H9 (cell line): ENCODE measurements around the gene RAB11FIP4. TPM values are rescaled to one million over a fixed set of nuclear protein-coding genes. Genes with fewer than 3 reads are reported as not detected.
A peak's percentile ranks its signal among the peaks of the same experiment; 100 is the strongest.

Experiments
- DNase-seq: peaks from one replicate; pipeline ENCODE4 v3.0.0-alpha.2; 2017
- H2AFZ ChIP-seq: one replicate; pipeline ENCODE4 v1.6.1; 2013; ENCODE audit warnings: mild to moderate bottlenecking, low read length, control low read depth, moderate library complexity
- H2AK5ac ChIP-seq: 2 replicates; pipeline ENCODE4 v1.6.1; 2013; ENCODE audit warnings: low read length, control low read depth, mixed read lengths; ENCODE audit not compliant: insufficient read length
- H2BK120ac ChIP-seq: one replicate; pipeline ENCODE4 v1.6.1; 2013; ENCODE audit warnings: low read depth, mild to moderate bottlenecking, low read length, control low read depth, inconsistent platforms; ENCODE audit not compliant: poor library complexity, severe bottlenecking
- H2BK12ac ChIP-seq: 2 replicates; pipeline ENCODE4 v1.6.1; 2013; ENCODE audit warnings: low read length, control low read depth, mixed read lengths, low read depth; ENCODE audit not compliant: insufficient read length
- H2BK15ac ChIP-seq: 2 replicates; pipeline ENCODE4 v1.6.1; 2013; ENCODE audit warnings: low read depth, low read length, control low read depth
- H2BK20ac ChIP-seq: one replicate; pipeline ENCODE4 v1.6.1; 2013; ENCODE audit warnings: low read depth, mild to moderate bottlenecking, low read length, control low read depth, inconsistent platforms; ENCODE audit not compliant: poor library complexity, severe bottlenecking
- H2BK5ac ChIP-seq: 2 replicates; pipeline ENCODE4 v1.6.1; 2013; ENCODE audit warnings: low read length, control low read depth, mixed read lengths; ENCODE audit not compliant: insufficient read length
- H3K14ac ChIP-seq: 2 replicates; pipeline ENCODE4 v1.6.1; 2013; ENCODE audit warnings: low read length, control low read depth; ENCODE audit not compliant: insufficient read depth
- H3K18ac ChIP-seq: 2 replicates; pipeline ENCODE4 v1.6.1; 2013; ENCODE audit warnings: low read depth, mild to moderate bottlenecking, mixed read lengths, low read length, control low read depth; ENCODE audit not compliant: insufficient read length
- H3K23ac ChIP-seq: 2 replicates; pipeline ENCODE4 v1.6.1; 2013; ENCODE audit warnings: low read length, control low read depth, mixed read lengths, low read depth; ENCODE audit not compliant: insufficient read length
- H3K23me2 ChIP-seq: 2 replicates; pipeline ENCODE4 v1.6.1; 2013; ENCODE audit warnings: low read depth, mild to moderate bottlenecking, mixed read lengths, low read length, control low read depth; ENCODE audit not compliant: insufficient read length, poor library complexity, severe bottlenecking
- H3K27ac ChIP-seq: 2 replicates; pipeline ENCODE4 v1.5.1; 2013; ENCODE audit warnings: low read length, control low read depth, mixed read lengths, low read depth; ENCODE audit not compliant: insufficient read length
- H3K27me3 ChIP-seq: 2 replicates; pipeline ENCODE4 v1.6.1; 2013; ENCODE audit warnings: low read length, control low read depth, inconsistent platforms; ENCODE audit not compliant: insufficient read depth
- H3K4ac ChIP-seq: 2 replicates; pipeline ENCODE4 v1.6.1; 2013; ENCODE audit warnings: low read depth, mild to moderate bottlenecking, control low read depth, inconsistent platforms, low read length, moderate library complexity
- H3K4me1 ChIP-seq: 2 replicates; pipeline ENCODE4 v1.6.1; 2013; ENCODE audit warnings: low read length, control low read depth, inconsistent platforms; ENCODE audit not compliant: insufficient read depth
- H3K4me2 ChIP-seq: 2 replicates; pipeline ENCODE4 v1.6.1; 2013; ENCODE audit warnings: low read length, control low read depth, mixed read lengths; ENCODE audit not compliant: insufficient read length, insufficient read depth
- H3K56ac ChIP-seq: 2 replicates; pipeline ENCODE4 v1.6.1; 2013; ENCODE audit warnings: low read depth, mild to moderate bottlenecking, mixed read lengths, low read length, control low read depth; ENCODE audit not compliant: insufficient read length
- H3K79me1 ChIP-seq: 2 replicates; pipeline ENCODE4 v1.6.1; 2013; ENCODE audit warnings: low read depth, mild to moderate bottlenecking, moderate library complexity, low read length, control low read depth, inconsistent platforms; ENCODE audit not compliant: insufficient read depth, poor library complexity, severe bottlenecking
- H3K79me2 ChIP-seq: 2 replicates; pipeline ENCODE4 v1.6.1; 2013; ENCODE audit warnings: low read length, control low read depth, inconsistent platforms; ENCODE audit not compliant: insufficient read depth
- H3K9ac ChIP-seq: 2 replicates; pipeline ENCODE4 v1.6.1; 2013; ENCODE audit warnings: low read length, control low read depth, mixed read lengths; ENCODE audit not compliant: insufficient read length; ENCODE audit errors: extremely low read depth
- H3K9me3 ChIP-seq: one replicate; pipeline ENCODE4 v1.6.1; 2013; ENCODE audit warnings: low read depth, low read length, inconsistent platforms; ENCODE audit not compliant: control insufficient read depth
- H3T11ph ChIP-seq: one replicate; pipeline ENCODE4 v1.6.1; 2013; ENCODE audit warnings: mild to moderate bottlenecking, low read length, control low read depth, inconsistent platforms
- H4K20me1 ChIP-seq: one replicate; pipeline ENCODE4 v1.6.1; 2013; ENCODE audit not compliant: control insufficient read depth, insufficient read length, insufficient read depth
- H4K5ac ChIP-seq: 2 replicates; pipeline ENCODE4 v1.6.1; 2013; ENCODE audit warnings: low read depth, mild to moderate bottlenecking, mixed read lengths, low read length, control low read depth; ENCODE audit not compliant: insufficient read length
- H4K8ac ChIP-seq: replicated peaks from 2 replicates; pipeline ENCODE4 v1.6.1; 2013; ENCODE audit warnings: low read length, control low read depth, mixed read lengths, low read depth; ENCODE audit not compliant: insufficient read length
- H4K91ac ChIP-seq: 2 replicates; pipeline ENCODE4 v1.6.1; 2013; ENCODE audit warnings: low read depth, mild to moderate bottlenecking, moderate library complexity, mixed read lengths, low read length, control low read depth; ENCODE audit not compliant: insufficient read length
- H3K27ac Mint-ChIP-seq, 3 experiments: 2 replicates in 2 of 3; 3 replicates in 1 of 3; pipeline ENCODE4 v1.8.0; 2020 to 2021; ENCODE audit warnings: mixed read lengths in 3 of 3, mild to moderate bottlenecking in 1 of 3, moderate library complexity in 1 of 3
- H3K27me3 Mint-ChIP-seq: 2 replicates; pipeline ENCODE4 v1.8.0; 2021; ENCODE audit warnings: low read depth, mild to moderate bottlenecking, moderate library complexity, mixed read lengths
- H3K36me3 Mint-ChIP-seq, 3 experiments: 2 replicates in 2 of 3; 3 replicates in 1 of 3; pipeline ENCODE4 v1.8.0; 2020 to 2021; ENCODE audit warnings: low read depth in 3 of 3, mixed read lengths in 3 of 3; ENCODE audit not compliant: insufficient read depth in 1 of 3
- H3K4me1 Mint-ChIP-seq, 2 experiments: 2 replicates each; pipeline ENCODE4 v1.8.0; 2020; ENCODE audit warnings: mixed read lengths in 2 of 2
- H3K4me3 Mint-ChIP-seq, 2 experiments: 2 replicates in 1 of 2; 3 replicates in 1 of 2; pipeline ENCODE4 v1.8.0; 2020 to 2021; ENCODE audit warnings: mild to moderate bottlenecking in 2 of 2, mixed read lengths in 2 of 2, moderate library complexity in 1 of 2
- H3K9me3 Mint-ChIP-seq, 2 experiments: 2 replicates in 1 of 2; 3 replicates in 1 of 2; pipeline ENCODE4 v1.8.0; 2020; ENCODE audit warnings: mild to moderate bottlenecking in 2 of 2, mixed read lengths in 2 of 2, moderate library complexity in 1 of 2
- WGBS: extraction: QIAGEN DNeasy Blood & Tissue Kit; methylation state at CpG from one replicate; pipeline ENCODE4 v1.1.7; 2013; ENCODE audit warnings: missing lambda C conversion rate, low lambda C conversion rate, mixed read lengths; ENCODE audit not compliant: insufficient read length; ENCODE audit errors: extremely low coverage; 5-methylcytosine and 5-hydroxymethylcytosine counted together
- total RNA-seq: library from RNA; stranded (reverse); gene quantifications from 2 replicates; pipeline ENCODE4 v1.2.1, GENCODE V29; 2021
- TF ChIP-seq, protein P1 (sequence below): fragments of 200-600 bp; sonication (generic); conservative IDR thresholded peaks from 3 replicates; pipeline ENCODE4 v1.8.0; 2021; ENCODE audit warnings: antibody characterized with exemption, mild to moderate bottlenecking

Gene RAB11FIP4
- total RNA-seq, 1 experiment from 2014 or later = 25.7 TPM

DNA sequence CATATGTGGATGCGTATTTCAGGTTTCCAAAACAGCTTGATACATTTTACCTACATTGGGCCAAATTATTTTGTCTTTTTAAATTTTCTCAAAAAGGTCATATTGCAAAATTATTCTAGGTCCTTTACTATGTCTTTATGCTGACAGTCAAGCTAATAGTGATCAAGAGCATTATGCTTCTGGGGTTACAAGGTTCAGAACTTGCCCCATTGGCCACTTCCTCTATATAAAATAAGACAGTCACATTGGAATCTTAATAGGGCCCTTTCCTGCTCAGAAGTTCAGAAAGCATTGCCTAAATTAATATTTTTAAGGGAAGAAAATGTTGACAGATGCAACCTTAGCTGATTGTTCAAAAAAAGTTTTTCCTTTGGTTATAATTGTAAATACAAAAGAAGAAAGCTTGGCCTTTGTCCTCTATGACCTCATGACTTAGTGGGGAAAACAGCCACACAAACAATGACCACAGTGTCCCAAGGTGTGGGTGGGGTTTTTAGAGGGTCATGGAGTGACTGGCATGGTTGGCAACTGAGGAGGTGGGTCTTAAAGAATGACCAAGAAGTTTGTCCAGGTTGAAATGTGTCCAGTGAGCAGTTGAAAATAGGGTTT lies 11.8 kb upstream of the RAB11FIP4 start:
- Histone ChIP-seq H3K79me2 (no peaks in the 10 kb centered on the region), H3K4ac (no peak overlapping the region), H3K23ac (no peak overlapping the region), H3K18ac (no peak overlapping the region), H2BK20ac (no peak overlapping the region), H2BK15ac (no peak overlapping the region), H3K14ac (no peak overlapping the region), H4K5ac (no peak overlapping the region), H2BK12ac (no peak overlapping the region), H3K23me2 (no peaks in the 10 kb centered on the region), H3K79me1 (no peaks in the 10 kb centered on the region), H3K4me2 (no peak overlapping the region), H3K27ac (no peak overlapping the region), H3K9ac (no peak overlapping the region), H2BK5ac (no peak overlapping the region), H2BK120ac (no peak overlapping the region), H3T11ph (no peak overlapping the region), H3K9me3 (no peaks in the 10 kb centered on the region), H3K27me3 (no peaks in the 10 kb centered on the region), H2AK5ac (no peak overlapping the region), H4K91ac (no peak overlapping the region), H3K4me1 (peaks cover 2% of the 10 kb centered on the region; the same call in 1 of the 2 replicates), H2AFZ (no peak overlapping the region), H3K56ac (no peak overlapping the region), H4K20me1 (no peaks in the 10 kb centered on the region), H4K8ac (no peak overlapping the region)
- TF ChIP-seq, protein P1, sequence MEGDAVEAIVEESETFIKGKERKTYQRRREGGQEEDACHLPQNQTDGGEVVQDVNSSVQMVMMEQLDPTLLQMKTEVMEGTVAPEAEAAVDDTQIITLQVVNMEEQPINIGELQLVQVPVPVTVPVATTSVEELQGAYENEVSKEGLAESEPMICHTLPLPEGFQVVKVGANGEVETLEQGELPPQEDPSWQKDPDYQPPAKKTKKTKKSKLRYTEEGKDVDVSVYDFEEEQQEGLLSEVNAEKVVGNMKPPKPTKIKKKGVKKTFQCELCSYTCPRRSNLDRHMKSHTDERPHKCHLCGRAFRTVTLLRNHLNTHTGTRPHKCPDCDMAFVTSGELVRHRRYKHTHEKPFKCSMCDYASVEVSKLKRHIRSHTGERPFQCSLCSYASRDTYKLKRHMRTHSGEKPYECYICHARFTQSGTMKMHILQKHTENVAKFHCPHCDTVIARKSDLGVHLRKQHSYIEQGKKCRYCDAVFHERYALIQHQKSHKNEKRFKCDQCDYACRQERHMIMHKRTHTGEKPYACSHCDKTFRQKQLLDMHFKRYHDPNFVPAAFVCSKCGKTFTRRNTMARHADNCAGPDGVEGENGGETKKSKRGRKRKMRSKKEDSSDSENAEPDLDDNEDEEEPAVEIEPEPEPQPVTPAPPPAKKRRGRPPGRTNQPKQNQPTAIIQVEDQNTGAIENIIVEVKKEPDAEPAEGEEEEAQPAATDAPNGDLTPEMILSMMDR = no peak
- Mint-ChIP-seq H3K36me3 (0 out of 7 replicates have a peak, but pooled peaks cover 0 to 2% (median 0%) of the 10 kb centered on the region in 3 experiments), H3K4me1 (peaks cover 11 to 32% of the 10 kb centered on the region in 2 experiments), H3K4me3 (no peak overlapping the region), H3K27ac (peak overlapping the region in 2 of 3 experiments; percentile 73 to 86; a peak in 2 of 7 replicates), H3K9me3 (no peaks in the 10 kb centered on the region), H3K27me3 (no peaks in the 10 kb centered on the region)
- WGBS = no CpG with 5 or more reads among the region's 1 CpG
- no peak for DNase-seq
